ENCODE data around the gene DNAJC5. TPM values are rescaled to one million over a fixed set of nuclear protein-coding genes. Genes with fewer than 3 reads are reported as not detected.

Gene DNAJC5
- total and polyA plus RNA-seq, 2 donors (not counting 3 experiments of a cell fraction or from before 2014, with no cell fraction given), result 44.7 to 60.3 TPM

GRCh38 chr20:63980317-63980805 is 85.4 kb downstream of the DNAJC5 start:
- dilution Hi-C loops (cut with MboI; ENCODE audit: extremely low pct_ligation_motif_present, low sequenced_read_pairs), result no loop called here
- no peak for FAIRE-seq
- TF ChIP-seq FOS (IDR thresholded peaks at IDR 0.05; ENCODE audit: borderline replicate concordance, insufficient read depth, low read length) (no peak), GATA2 (IDR thresholded peaks at IDR 0.05; ENCODE audit: insufficient read depth, insufficient read length, low read depth, low read length) (no peak), EZH2 (IDR thresholded peaks at IDR 0.05; ENCODE audit: borderline replicate concordance, low read depth, low read length, severe bottlenecking) (no peak), POLR2A (IDR thresholded peaks at IDR 0.05; ENCODE audit: low read depth, low read length) (no peak), POLR2AphosphoS5 (IDR thresholded peaks at IDR 0.05; ENCODE audit: insufficient read depth, low read depth, low read length) (no peak), MYC (IDR thresholded peaks at IDR 0.05; ENCODE audit: low read depth, low read length) (no peak), JUN (IDR thresholded peaks at IDR 0.05; ENCODE audit: borderline replicate concordance, insufficient read depth, insufficient read length, low read depth) (no peak)
- TF ChIP-seq, protein P1, sequence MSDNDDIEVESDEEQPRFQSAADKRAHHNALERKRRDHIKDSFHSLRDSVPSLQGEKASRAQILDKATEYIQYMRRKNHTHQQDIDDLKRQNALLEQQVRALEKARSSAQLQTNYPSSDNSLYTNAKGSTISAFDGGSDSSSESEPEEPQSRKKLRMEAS (IDR thresholded peaks at IDR 0.05; ENCODE audit: insufficient read depth, insufficient read length), result no peak
- TF ChIP-seq, protein P2, sequence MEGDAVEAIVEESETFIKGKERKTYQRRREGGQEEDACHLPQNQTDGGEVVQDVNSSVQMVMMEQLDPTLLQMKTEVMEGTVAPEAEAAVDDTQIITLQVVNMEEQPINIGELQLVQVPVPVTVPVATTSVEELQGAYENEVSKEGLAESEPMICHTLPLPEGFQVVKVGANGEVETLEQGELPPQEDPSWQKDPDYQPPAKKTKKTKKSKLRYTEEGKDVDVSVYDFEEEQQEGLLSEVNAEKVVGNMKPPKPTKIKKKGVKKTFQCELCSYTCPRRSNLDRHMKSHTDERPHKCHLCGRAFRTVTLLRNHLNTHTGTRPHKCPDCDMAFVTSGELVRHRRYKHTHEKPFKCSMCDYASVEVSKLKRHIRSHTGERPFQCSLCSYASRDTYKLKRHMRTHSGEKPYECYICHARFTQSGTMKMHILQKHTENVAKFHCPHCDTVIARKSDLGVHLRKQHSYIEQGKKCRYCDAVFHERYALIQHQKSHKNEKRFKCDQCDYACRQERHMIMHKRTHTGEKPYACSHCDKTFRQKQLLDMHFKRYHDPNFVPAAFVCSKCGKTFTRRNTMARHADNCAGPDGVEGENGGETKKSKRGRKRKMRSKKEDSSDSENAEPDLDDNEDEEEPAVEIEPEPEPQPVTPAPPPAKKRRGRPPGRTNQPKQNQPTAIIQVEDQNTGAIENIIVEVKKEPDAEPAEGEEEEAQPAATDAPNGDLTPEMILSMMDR (IDR thresholded peaks at IDR 0.05; ENCODE audit: extremely low read depth in 1 of 2, insufficient read depth in 1 of 2, low read depth in 1 of 2, low read length in 2 of 2), result no peak
- Histone ChIP-seq H3K27ac (ENCODE audit: insufficient read depth, low read depth, low read length) (no peak overlapping the region), H4K20me1 (replicated peaks; ENCODE audit: control insufficient read depth, extremely low read depth, insufficient read depth, low read length) (no peaks in the 10 kb centered on the region), H3K4me3 (replicated peaks in 1 of 3; ENCODE audit: insufficient read depth in 1 of 3, low read depth in 1 of 3, low read length in 3 of 3) (peak overlapping the region in 1 of 3 experiments; percentile 67), H3K9me3 (replicated peaks; ENCODE audit: control insufficient read depth, insufficient read depth, low read length) (no peaks in the 10 kb centered on the region), H3K79me2 (ENCODE audit: control insufficient read depth, insufficient read depth, low read length) (peaks cover 16% of the 10 kb centered on the region), H3K4me1 (ENCODE audit: control insufficient read depth, extremely low read depth, insufficient read depth, low read length) (peaks cover 20% of the 10 kb centered on the region), H2AFZ (ENCODE audit: low read depth, low read length) (no peak overlapping the region), H3K9me1 (replicated peaks; ENCODE audit: control insufficient read depth, extremely low read depth, insufficient read depth, low read length) (no peaks in the 10 kb centered on the region), H3K9ac (replicated peaks; ENCODE audit: extremely low read depth, insufficient read depth, low read length) (no peak overlapping the region), H3K36me3 (ENCODE audit: control insufficient read depth in 2 of 2, extremely low read depth in 1 of 2, insufficient read depth in 2 of 2, low read length in 2 of 2) (peaks cover 3 to 7% of the 10 kb centered on the region in 2 experiments), H3K4me2 (ENCODE audit: insufficient read depth, low read length) (peak overlapping the region; percentile 51), H3K27me3 (ENCODE audit: control insufficient read depth in 2 of 2, insufficient read depth in 2 of 2, low read length in 2 of 2) (no peaks in the 10 kb centered on the region)
- POLR2A ChIA-PET, result interaction anchor here (0.6 to 0.7 kb wide), 3 partner anchors 8 to 618 kb away, joined by 3 read pairs; no protein-coding TSS in a partner anchor
- CTCF ChIA-PET, result interaction anchor here (0.6 to 4.2 kb wide), 31 partner anchors 8 to 484 kb away, joined by 3 to 34 read pairs (median 5); partner anchors contain the start of genes LKAAEAR1, OPRL1, PPDPF and PTK6
- intact Hi-C loops (cut with micrococcal nuclease), result no loop called here
- BruUV-seq (replicated peaks), result no TSS peak
- DNase-seq (ENCODE audit: low read depth, low spot score), result no peak
